ENCODE measurements around the gene HPCAL1.
A peak's percentile ranks its signal among the peaks of the same experiment; 100 is the strongest.

HPCAL1 gene

DNA sequence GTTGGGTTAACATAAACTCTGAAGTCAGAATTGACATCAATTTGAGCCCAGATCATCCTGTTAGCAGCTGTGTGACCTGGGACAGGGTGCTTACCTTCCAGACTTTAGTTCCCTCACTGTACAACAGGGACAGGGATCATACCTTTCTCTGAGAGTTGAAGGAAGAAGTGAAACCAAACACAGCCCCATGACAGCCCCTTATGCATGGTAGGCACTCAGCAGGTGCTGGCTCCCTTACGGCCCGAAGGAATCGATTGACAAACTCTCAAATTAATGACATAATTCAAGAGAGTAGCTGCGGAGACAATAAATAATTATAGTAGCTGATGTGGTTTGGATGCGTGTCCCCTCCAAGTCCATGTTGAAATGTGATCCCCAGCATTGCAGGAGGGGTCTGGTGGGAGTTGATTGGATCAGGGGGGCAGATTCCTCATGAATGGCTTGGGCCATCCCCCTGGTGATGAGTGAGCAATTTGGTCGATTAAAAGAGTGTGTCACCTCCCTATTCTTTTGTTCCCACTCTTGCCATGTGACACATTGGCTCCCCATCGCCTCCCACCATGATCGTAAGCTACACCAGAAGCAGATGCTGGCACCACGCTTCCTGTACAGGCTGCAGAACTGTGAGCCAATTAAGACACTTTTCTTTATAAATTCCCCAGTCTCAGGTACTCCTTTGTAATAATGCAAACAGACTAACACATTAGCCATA is 73.0 kb downstream of the HPCAL1 start:
- ATAC-seq, result peak; percentile 44

DNA sequence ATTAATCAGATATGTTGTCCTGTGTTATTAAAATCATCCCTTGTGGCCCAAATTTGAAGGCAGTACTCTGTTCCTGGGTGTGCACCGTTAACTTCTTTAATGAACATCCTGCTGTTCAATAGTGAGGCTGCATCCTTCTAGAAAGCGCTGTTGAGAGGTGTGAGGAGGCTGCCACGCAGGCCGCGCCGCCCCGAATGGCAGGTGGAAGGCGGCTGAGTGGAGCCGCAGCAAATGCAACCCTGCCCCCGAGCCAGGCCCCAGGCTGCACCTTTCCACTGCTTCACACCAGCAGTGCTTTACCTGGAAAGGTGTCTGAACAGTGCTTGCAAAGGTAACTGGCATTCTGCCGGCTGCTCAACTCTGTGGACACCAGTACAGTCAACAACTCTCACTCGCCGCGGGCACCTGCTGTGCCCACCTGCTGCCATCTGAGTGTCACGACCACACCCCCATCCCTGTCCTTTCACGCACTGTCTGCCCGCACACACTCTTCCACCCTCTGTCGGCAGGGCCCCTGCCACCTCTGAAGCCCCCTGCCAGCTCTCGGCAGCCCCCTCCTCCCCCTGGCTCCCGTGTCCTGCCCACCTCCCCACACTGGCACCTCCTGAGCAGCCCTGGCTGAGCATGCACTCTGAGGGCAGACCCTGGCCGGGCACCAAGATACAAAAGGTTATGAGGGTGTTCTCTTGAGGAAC is 74.5 kb downstream of the HPCAL1 start:
- Mint-ChIP-seq H3K4me3 (peak overlapping the region in 1 of 2 donors; percentile 8), H3K27ac (no peak overlapping the region)

More for the DNA sequence above, 73.0 kb downstream of the HPCAL1 start:
- peak overlapping the region; percentile 33 to 64 for H3K4me3 Mint-ChIP-seq
- peaks cover 100% of the 10 kb centered on the region for H3K4me1 Mint-ChIP-seq
- H3K27me3 Mint-ChIP-seq, result no peaks in the 10 kb centered on the region
- no peaks in the 10 kb centered on the region for H3K9me3 Mint-ChIP-seq
- peak overlapping the region in 1 of 2 donors; percentile 37 for H3K27ac Mint-ChIP-seq
- DNase-seq, result no peak

DNA sequence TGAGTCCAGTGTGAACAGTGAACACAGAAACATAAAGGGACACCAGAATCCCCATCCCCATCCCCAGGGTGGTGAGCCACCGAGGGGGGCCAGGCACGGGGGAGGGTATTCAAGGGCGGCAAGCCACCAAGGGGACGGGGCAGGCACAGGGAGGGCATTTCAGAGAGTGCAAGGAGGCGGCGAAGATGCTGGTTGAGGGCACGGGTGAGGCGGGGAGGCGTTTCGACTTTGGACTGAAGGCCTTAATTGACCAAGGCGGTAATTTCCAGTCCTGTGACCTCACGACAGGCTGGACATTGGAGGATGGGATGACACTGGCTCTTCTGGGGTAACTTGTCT is 75.0 kb downstream of the HPCAL1 start:
- Mint-ChIP-seq H3K4me1 (peaks cover 100% of the 10 kb centered on the region), H3K4me3 (peak overlapping the region; percentile 8 to 51), H3K27me3 (no peaks in the 10 kb centered on the region), H3K27ac (peak overlapping the region in 1 of 2 donors; percentile 87), H3K9me3 (no peaks in the 10 kb centered on the region)
- peak; percentile 16 for ATAC-seq
- no peak for DNase-seq

More for the DNA sequence above, 74.5 kb downstream of the HPCAL1 start:
- Mint-ChIP-seq H3K9me3 (no peaks in the 10 kb centered on the region), H3K4me1 (peaks cover 100% of the 10 kb centered on the region), H3K27me3 (no peaks in the 10 kb centered on the region)
- no peak for ATAC-seq
- no peak for DNase-seq

GRCh38 chr2:10378189-10378588 is 75.5 kb downstream of the HPCAL1 start:
- ATAC-seq, result peak; percentile 44
- Mint-ChIP-seq H3K27ac (peak overlapping the region in 1 of 2 donors; percentile 87), H3K9me3 (no peaks in the 10 kb centered on the region), H3K4me3 (peak overlapping the region in 1 of 2 donors; percentile 51), H3K4me1 (peaks cover 100% of the 10 kb centered on the region), H3K27me3 (no peaks in the 10 kb centered on the region)
- no peak for DNase-seq

- peak overlapping the region in 1 of 2 donors; percentile 69 for H3K27ac Mint-ChIP-seq
- H3K4me3 Mint-ChIP-seq, result peak overlapping the region in 1 of 2 donors; percentile 36
- ATAC-seq, result peak; percentile 22
- DNase-seq, result no peak
- H3K4me1 Mint-ChIP-seq, result peaks cover 100% of the 10 kb centered on the region
- H3K9me3 Mint-ChIP-seq, result no peaks in the 10 kb centered on the region
- H3K27me3 Mint-ChIP-seq, result no peaks in the 10 kb centered on the region
Measured at GRCh38 chr2:10380048-10380926, 77.6 kb downstream of the HPCAL1 start.

DNA sequence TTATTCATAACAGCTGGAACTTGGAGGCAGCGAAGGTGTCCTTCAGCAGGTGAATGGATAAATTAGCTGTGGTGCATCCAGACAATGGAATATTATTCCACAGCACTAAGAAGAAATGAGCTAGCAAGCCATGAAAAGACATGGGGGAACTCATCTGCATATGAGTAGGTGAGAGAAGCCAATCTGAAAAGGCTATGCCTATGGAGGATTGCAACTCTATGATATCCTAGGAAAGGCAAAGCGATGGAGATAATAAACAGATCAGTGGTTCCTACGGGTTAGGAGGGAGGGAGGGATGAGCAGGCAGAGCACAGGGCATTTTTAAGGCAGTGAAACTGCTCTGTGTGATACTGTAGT is 79.3 kb downstream of the HPCAL1 start:
- Mint-ChIP-seq H3K9me3 (no peaks in the 10 kb centered on the region), H3K4me1 (peaks cover 100% of the 10 kb centered on the region), H3K27me3 (no peaks in the 10 kb centered on the region), H3K4me3 (peak overlapping the region; percentile 28 to 54), H3K27ac (no peak overlapping the region)
- ATAC-seq, result no peak
- DNase-seq, result no peak

DNA sequence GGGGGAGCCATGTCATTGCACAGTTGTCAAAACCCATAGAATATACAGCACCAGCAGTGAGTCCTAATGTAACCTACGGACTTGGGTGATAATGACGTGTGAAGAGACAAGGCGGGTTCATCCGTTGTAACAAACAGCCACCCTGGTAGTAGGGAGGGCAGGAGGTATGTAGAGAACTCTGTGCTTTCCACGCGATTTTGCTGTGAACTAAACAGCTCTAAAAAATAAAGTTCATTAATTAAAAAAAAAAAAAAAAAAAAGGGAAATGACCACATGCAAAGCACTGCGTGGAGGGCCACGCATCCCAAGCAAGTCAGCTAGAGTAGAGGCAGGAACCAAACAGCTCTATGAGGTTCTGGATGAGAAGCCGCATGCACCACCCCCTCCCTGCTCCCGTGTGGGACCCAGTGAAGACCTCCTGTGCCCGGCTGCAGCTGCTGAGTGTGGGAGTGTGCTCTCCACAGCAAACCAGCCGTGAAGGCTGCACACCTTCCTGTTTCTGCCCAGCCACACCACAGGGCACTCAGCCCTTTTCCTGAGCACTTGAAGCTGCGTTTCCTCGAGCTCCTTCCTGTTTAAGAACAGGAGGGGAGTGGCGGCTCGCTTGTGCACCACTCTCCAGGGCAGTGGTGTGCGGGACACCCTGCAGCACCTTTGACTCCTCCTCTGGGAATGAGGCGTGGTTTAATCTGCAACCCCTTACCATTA is 79.8 kb downstream of the HPCAL1 start:
- Mint-ChIP-seq H3K4me3 (peak overlapping the region; percentile 54 to 66), H3K27ac (no peak overlapping the region), H3K4me1 (peaks cover 100% of the 10 kb centered on the region), H3K9me3 (no peaks in the 10 kb centered on the region), H3K27me3 (no peaks in the 10 kb centered on the region)
- peak in 1 of 2 donors; percentile 24 for DNase-seq
- ATAC-seq, result peak; percentile 64

DNA sequence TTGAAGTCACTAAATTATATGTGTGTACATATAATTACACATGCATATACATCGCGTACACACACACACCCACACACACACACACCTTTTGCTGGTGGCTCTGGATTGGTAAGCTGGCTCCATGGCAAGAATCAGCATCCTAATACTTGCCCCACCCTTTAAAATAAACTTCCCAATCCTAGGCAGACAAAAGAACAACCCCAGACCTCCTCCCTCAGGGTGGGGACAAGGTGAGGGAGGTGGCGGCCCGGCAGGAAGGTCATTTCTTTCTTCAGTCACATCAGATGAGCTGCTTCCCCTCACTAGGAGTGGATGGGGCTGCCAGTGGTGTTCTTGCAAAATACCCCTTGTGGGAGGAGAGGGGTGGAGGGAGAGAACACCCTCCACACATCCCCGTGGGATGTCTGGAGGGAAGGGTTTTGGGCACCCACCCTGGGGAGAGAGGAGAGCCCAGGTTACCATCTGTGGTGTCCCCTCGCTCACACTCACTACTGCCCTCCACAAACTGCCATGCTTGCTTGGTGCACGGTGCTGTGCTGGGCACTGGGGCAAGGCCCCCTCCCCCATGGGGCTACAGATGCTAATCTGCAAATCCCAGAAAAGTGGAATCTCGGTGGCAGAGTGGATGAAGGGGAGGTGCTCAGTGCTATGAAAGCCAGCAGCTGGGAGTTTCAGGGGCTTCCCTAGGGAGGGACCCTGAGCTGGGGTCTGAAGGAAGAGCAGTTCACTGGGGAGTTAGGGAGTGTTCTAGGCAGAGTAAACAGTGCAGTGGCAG is 81.4 kb downstream of the HPCAL1 start:
- Mint-ChIP-seq H3K27me3 (no peaks in the 10 kb centered on the region), H3K27ac (peak overlapping the region in 1 of 2 donors; percentile 72), H3K4me3 (peak overlapping the region in 1 of 2 donors; percentile 7), H3K9me3 (no peaks in the 10 kb centered on the region), H3K4me1 (peaks cover 100% of the 10 kb centered on the region)
- ATAC-seq (no peak), DNase-seq (no peak)

DNA sequence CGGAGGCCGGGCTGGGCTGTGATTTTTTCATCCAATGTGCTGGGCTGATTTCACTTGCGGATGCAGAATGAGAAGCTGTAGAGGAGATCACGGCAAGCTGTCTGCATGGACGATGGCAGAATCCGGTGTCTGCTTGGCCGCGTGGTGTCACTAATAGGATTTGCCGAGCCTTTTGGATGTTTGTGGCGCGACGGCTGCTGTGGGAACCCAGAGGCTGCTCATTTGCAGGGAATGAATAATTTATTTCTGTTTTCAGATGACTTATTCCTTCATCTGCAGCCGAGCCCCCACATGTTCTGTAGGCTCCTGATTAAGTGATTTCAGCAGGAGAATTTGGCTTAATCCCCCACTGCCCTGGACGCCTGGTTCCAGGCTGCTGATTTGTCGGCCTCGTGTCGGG is 82.8 kb downstream of the HPCAL1 start:
- Mint-ChIP-seq H3K4me1 (peaks cover 99% of the 10 kb centered on the region), H3K4me3 (no peak overlapping the region), H3K27me3 (no peaks in the 10 kb centered on the region), H3K27ac (no peak overlapping the region), H3K9me3 (no peaks in the 10 kb centered on the region)
- DNase-seq (no peak), ATAC-seq (no peak)

- H3K27ac Mint-ChIP-seq, result peak overlapping the region; percentile 51 to 86
- H3K4me3 Mint-ChIP-seq, result peak overlapping the region in 1 of 2 donors; percentile 69
- DNase-seq (no peak), ATAC-seq (no peak)
- no peaks in the 10 kb centered on the region for H3K9me3 Mint-ChIP-seq
- peaks cover 99% of the 10 kb centered on the region for H3K4me1 Mint-ChIP-seq
- H3K27me3 Mint-ChIP-seq, result no peaks in the 10 kb centered on the region
Measured at GRCh38 chr2:10385933-10386773, 83.4 kb downstream of the HPCAL1 start.

- no peaks in the 10 kb centered on the region for H3K27me3 Mint-ChIP-seq
- H3K9me3 Mint-ChIP-seq, result no peaks in the 10 kb centered on the region
- no peak overlapping the region for H3K27ac Mint-ChIP-seq
- DNase-seq (no peak), ATAC-seq (no peak)
- H3K4me1 Mint-ChIP-seq, result peaks cover 99% of the 10 kb centered on the region
- no peak overlapping the region for H3K4me3 Mint-ChIP-seq
Measured at GRCh38 chr2:10387033-10387432, 84.3 kb downstream of the HPCAL1 start.

DNA sequence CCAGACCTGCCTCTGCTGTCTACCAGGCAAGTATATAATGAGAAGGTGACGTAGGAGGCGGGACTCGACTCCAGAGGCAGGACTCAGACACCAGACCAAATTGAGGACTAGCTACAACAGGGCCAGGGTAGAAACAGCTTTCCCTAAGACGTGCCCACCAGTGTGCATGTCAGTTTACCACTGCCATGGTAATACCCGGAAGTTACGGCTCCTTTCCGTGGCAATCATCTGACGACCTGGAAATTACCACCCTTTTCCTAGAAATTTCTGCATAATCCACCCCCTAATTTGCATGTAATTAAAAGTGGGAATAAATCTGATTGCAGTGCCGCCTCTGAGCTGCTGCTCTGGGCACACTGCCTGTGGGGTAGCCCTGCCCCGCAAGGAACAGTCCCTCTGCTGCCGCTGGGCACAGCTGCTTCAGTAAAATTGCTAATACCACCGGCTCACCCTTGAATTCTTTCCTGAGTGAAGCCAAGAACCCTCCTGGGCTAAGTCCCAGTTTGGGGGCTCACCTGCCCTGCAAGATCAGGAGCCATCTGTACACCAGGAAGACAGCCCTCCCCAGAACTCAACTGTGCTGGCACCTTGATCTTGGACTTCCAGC is 86.4 kb downstream of the HPCAL1 start:
- peaks cover 99% of the 10 kb centered on the region for H3K4me1 Mint-ChIP-seq
- no peaks in the 10 kb centered on the region for H3K9me3 Mint-ChIP-seq
- DNase-seq, result no peak
- no peak overlapping the region for H3K4me3 Mint-ChIP-seq
- no peak for ATAC-seq
- peak overlapping the region in 1 of 2 donors; percentile 28 for H3K27ac Mint-ChIP-seq
- H3K27me3 Mint-ChIP-seq, result no peaks in the 10 kb centered on the region

DNA sequence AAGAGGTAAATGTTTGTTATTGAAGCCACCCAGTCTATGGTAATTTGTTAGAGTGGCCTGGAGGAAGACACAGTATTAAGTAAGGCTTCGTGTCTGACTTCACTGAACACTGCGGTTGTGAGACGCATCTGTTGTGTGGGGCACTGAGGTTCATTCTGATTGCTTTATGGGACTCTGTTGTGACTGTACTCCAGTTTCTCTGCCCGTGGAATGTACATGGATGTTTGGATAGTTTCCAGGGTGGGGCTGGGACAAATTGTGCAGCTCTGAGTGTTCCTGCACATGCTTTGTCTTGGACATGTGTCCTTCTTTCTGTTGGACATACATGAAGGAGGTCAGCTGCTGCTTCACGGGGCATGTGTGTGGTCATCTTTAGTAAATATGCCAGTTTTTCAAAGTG is 86.9 kb downstream of the HPCAL1 start:
- ATAC-seq, result no peak
- DNase-seq, result no peak
- Mint-ChIP-seq H3K4me1 (peaks cover 99% of the 10 kb centered on the region), H3K4me3 (no peak overlapping the region), H3K9me3 (no peaks in the 10 kb centered on the region), H3K27me3 (no peaks in the 10 kb centered on the region), H3K27ac (peak overlapping the region in 1 of 2 donors; percentile 28)
